DMS153 treated with DMSO at 0.1 percent for 48 hours (cell line): ENCODE data around the gene NCOR1.

Experiments
- DNase-seq: peaks from one replicate; lab custom pipeline; 2025; ENCODE audit not compliant: unreplicated experiment; lab: John Stamatoyannopoulos, UW

The NCOR1 gene

GRCh38 chr17:15981646-15982580 is 233.4 kb downstream of the NCOR1 start:
- no peak for DNase-seq

DNA sequence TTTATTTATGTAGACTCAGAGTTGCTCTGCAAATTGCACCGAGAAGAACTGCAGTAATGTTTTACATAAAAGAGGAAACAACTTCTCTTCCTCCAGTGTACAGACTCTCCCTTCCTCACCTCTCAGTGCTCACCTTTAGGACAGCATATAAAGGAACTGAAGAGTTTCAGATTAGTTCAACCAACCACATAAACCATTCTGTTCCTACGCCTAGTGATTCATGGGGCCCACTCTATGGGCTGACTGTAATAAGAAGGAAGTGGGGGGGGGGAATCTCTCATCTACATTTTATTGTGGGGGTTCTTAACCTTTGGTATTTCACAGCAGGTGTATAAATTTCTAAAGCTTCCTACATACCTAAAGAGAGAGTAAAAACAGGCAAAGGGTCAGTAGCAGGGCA is 234.1 kb downstream of the NCOR1 start:
- DNase-seq: no peak
